Measurements from ENCODE around the gene PDK3.
A peak's percentile ranks its signal among the peaks of the same experiment; 100 is the strongest.

Gene PDK3

GRCh38 chrX:24464836-24465531, at the start of gene PDK3:
Gene PDK3, plus strand, starts transcription at chrX:24465286. Its CDS starts 170 bp downstream, at chrX:24465456.
- peak; percentile 82 for DNase-seq (ENCODE audit: low read depth)

- no peak for DNase-seq (ENCODE audit: low read depth)
These were observed 49.2 kb upstream of the PDK3 start for GRCh38 chrX:24415921-24416320.

- DNase-seq (ENCODE audit: low read depth), result no peak
These were observed 41.1 kb upstream of the PDK3 start for GRCh38 chrX:24423960-24424359.

GRCh38 chrX:24424948-24425347, 40.1 kb upstream of the PDK3 start:
- DNase-seq (ENCODE audit: low read depth), result no peak

GRCh38 chrX:24425806-24426205, 39.3 kb upstream of the PDK3 start:
- no peak for DNase-seq (ENCODE audit: low read depth)

- no peak for DNase-seq (ENCODE audit: low read depth)
These were observed 38.7 kb upstream of the PDK3 start for GRCh38 chrX:24426340-24426913.

GRCh38 chrX:24426921-24427746, 38.0 kb upstream of the PDK3 start:
- no peak for DNase-seq (ENCODE audit: low read depth)

- DNase-seq (ENCODE audit: low read depth), result no peak
These were observed 37.4 kb upstream of the PDK3 start for GRCh38 chrX:24427747-24428019.

GRCh38 chrX:24428516-24428915, 36.6 kb upstream of the PDK3 start:
- no peak for DNase-seq (ENCODE audit: low read depth)

- no peak for DNase-seq (ENCODE audit: low read depth)
These were observed 30.0 kb upstream of the PDK3 start for GRCh38 chrX:24435060-24435459.

GRCh38 chrX:24443918-24444317, 21.2 kb upstream of the PDK3 start:
- DNase-seq (ENCODE audit: low read depth), result no peak

- no peak for DNase-seq (ENCODE audit: low read depth)
These were observed 20.4 kb upstream of the PDK3 start for GRCh38 chrX:24444645-24445044.

GRCh38 chrX:24448762-24449250, 16.3 kb upstream of the PDK3 start:
- DNase-seq (ENCODE audit: low read depth), result no peak

GRCh38 chrX:24463077-24463476, 2.0 kb upstream of the PDK3 start:
- no peak for DNase-seq (ENCODE audit: low read depth)

- DNase-seq (ENCODE audit: low read depth), result no peak
These were observed 619 bp upstream of the PDK3 start for GRCh38 chrX:24464498-24464835.

- DNase-seq (ENCODE audit: low read depth), result no peak
These were observed 413 bp downstream of the PDK3 start for GRCh38 chrX:24465532-24465865.

- no peak for DNase-seq (ENCODE audit: low read depth)
These were observed 939 bp downstream of the PDK3 start for GRCh38 chrX:24466025-24466424.

- no peak for DNase-seq (ENCODE audit: low read depth)
These were observed 3.2 kb downstream of the PDK3 start for GRCh38 chrX:24468245-24468644.

GRCh38 chrX:24471808-24472207, 6.7 kb downstream of the PDK3 start:
- no peak for DNase-seq (ENCODE audit: low read depth)

- DNase-seq (ENCODE audit: low read depth), result no peak
These were observed 10.4 kb downstream of the PDK3 start for GRCh38 chrX:24475480-24475879.

GRCh38 chrX:24478509-24478908, 13.4 kb downstream of the PDK3 start:
- DNase-seq (ENCODE audit: low read depth), result no peak

GRCh38 chrX:24479924-24480323, 14.8 kb downstream of the PDK3 start:
- DNase-seq (ENCODE audit: low read depth), result peak; percentile 39

GRCh38 chrX:24480400-24480865, 15.3 kb downstream of the PDK3 start:
- no peak for DNase-seq (ENCODE audit: low read depth)

Measured in activated T-cell treated with anti-CD3 and anti-CD28 coated beads for 48 hours (primary cell).